ENCODE results near the gene SLC24A1.

Gene SLC24A1

DNA sequence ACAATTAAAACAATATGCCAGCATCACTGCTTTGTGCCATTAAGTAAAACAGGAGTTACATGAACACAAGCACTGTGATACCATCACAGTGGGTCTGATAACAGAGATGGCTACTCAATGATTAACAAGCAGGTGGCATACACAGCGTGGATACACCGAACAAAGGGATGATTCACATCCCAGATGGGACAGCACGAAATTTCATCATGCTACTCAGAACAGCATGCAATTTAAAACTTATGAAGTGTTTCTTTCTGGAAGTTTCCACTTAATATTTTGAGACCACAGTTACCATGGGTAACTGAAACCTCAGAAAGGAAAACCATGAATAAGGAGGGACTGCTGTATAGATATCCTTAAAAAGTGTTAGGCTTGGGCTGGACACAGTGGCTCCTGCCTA lies 44.5 kb downstream of the SLC24A1 start:
- H3K4me1 ChIP-seq (ENCODE audit: insufficient read depth, insufficient read length) = no peaks in the 10 kb centered on the region
- no peak for TF ChIP-seq SUZ12 (IDR thresholded peaks at IDR 0.05; ENCODE audit: extremely low read depth, insufficient read depth, insufficient read length)
- TF ChIP-seq YY1 (IDR thresholded peaks at IDR 0.05; ENCODE audit: insufficient read depth, insufficient read length) = no peak
- no peak for TF ChIP-seq ZNF274 (IDR thresholded peaks at IDR 0.05; ENCODE audit: low read depth, low read length)
- no peaks in the 10 kb centered on the region for H3K9me3 ChIP-seq (ENCODE audit: insufficient read depth, low read length)
- H3K4me3 ChIP-seq (ENCODE audit: insufficient read length, low read depth) = no peak overlapping the region
- no peaks in the 10 kb centered on the region for H3K27me3 ChIP-seq (ENCODE audit: insufficient read depth, insufficient read length)
- H3K9ac ChIP-seq (ENCODE audit: insufficient read length, low read depth) = no peak overlapping the region
- DNase-seq (ENCODE audit: low read depth, low spot score) = no peak
- no peaks in the 10 kb centered on the region for H3K36me3 ChIP-seq (ENCODE audit: insufficient read depth, insufficient read length, low read length)

DNA sequence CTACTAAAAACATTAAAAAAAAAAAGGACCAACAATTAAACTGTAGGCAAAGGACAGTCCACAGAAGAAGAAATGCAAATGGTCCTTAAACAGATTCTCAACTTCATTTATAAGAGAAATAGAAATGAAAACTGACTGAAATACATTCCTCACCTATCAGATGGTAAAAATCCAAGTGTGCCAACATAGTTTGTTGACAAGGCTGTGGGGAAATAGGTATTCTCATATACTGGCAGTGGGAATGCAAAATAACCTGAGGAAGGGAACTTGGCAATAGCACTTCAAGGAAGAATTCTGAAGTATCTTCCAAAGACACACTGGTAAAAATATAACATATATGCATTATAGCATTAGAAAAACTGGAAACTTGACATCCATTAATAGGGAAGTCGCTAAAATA lies 53.8 kb downstream of the SLC24A1 start:
- H3K36me3 ChIP-seq (ENCODE audit: insufficient read depth, insufficient read length, low read length) = no peaks in the 10 kb centered on the region
- no peak overlapping the region for H3K4me3 ChIP-seq (ENCODE audit: insufficient read length, low read depth)
- no peaks in the 10 kb centered on the region for H3K27me3 ChIP-seq (ENCODE audit: insufficient read depth, insufficient read length)
- no peak for DNase-seq (ENCODE audit: low read depth, low spot score)
- TF ChIP-seq YY1 (IDR thresholded peaks at IDR 0.05; ENCODE audit: insufficient read depth, insufficient read length) (no peak), SUZ12 (IDR thresholded peaks at IDR 0.05; ENCODE audit: extremely low read depth, insufficient read depth, insufficient read length) (no peak), ZNF274 (IDR thresholded peaks at IDR 0.05; ENCODE audit: low read depth, low read length) (no peak)
- H3K4me1 ChIP-seq (ENCODE audit: insufficient read depth, insufficient read length) = no peaks in the 10 kb centered on the region
- no peaks in the 10 kb centered on the region for H3K9me3 ChIP-seq (ENCODE audit: insufficient read depth, low read length)
- H3K9ac ChIP-seq (ENCODE audit: insufficient read length, low read depth) = no peak overlapping the region

DNA sequence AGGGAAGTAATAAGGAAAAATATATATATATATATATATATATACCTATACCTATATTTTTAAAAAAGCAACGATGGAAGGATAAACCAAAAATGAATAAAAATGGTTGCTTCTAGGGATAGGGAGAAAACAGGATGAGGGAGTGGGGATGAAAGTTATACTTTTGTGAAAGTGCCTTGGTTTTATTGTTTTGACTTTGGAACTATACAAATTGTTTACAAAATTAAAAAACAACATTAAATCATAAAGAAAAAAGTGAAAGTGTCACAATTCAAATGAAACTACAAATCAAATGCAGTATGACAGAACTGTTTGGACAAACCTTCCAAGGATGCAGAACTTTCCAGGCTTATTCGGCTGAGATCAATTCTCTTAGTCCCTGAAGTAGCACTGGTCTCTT lies 54.4 kb downstream of the SLC24A1 start:
- Histone ChIP-seq H3K4me1 (ENCODE audit: insufficient read depth, insufficient read length) (no peaks in the 10 kb centered on the region), H3K27me3 (ENCODE audit: insufficient read depth, insufficient read length) (no peaks in the 10 kb centered on the region), H3K36me3 (ENCODE audit: insufficient read depth, insufficient read length, low read length) (no peaks in the 10 kb centered on the region), H3K9ac (ENCODE audit: insufficient read length, low read depth) (no peak overlapping the region), H3K9me3 (ENCODE audit: insufficient read depth, low read length) (no peaks in the 10 kb centered on the region), H3K4me3 (ENCODE audit: insufficient read length, low read depth) (no peak overlapping the region)
- no peak for TF ChIP-seq SUZ12 (IDR thresholded peaks at IDR 0.05; ENCODE audit: extremely low read depth, insufficient read depth, insufficient read length)
- no peak for TF ChIP-seq YY1 (IDR thresholded peaks at IDR 0.05; ENCODE audit: insufficient read depth, insufficient read length)
- TF ChIP-seq ZNF274 (IDR thresholded peaks at IDR 0.05; ENCODE audit: low read depth, low read length) = no peak
- DNase-seq (ENCODE audit: low read depth, low spot score) = no peak

GRCh38 chr15:65680544-65680943 lies 58.8 kb downstream of the SLC24A1 start:
- Histone ChIP-seq H3K9me3 (ENCODE audit: insufficient read depth, low read length) (no peaks in the 10 kb centered on the region), H3K36me3 (ENCODE audit: insufficient read depth, insufficient read length, low read length) (no peaks in the 10 kb centered on the region), H3K4me3 (ENCODE audit: insufficient read length, low read depth) (no peak overlapping the region), H3K27me3 (ENCODE audit: insufficient read depth, insufficient read length) (no peaks in the 10 kb centered on the region), H3K9ac (ENCODE audit: insufficient read length, low read depth) (no peak overlapping the region), H3K4me1 (ENCODE audit: insufficient read depth, insufficient read length) (no peaks in the 10 kb centered on the region)
- no peak for DNase-seq (ENCODE audit: low read depth, low spot score)
- TF ChIP-seq YY1 (IDR thresholded peaks at IDR 0.05; ENCODE audit: insufficient read depth, insufficient read length) (no peak), ZNF274 (IDR thresholded peaks at IDR 0.05; ENCODE audit: low read depth, low read length) (no peak), SUZ12 (IDR thresholded peaks at IDR 0.05; ENCODE audit: extremely low read depth, insufficient read depth, insufficient read length) (no peak)

DNA sequence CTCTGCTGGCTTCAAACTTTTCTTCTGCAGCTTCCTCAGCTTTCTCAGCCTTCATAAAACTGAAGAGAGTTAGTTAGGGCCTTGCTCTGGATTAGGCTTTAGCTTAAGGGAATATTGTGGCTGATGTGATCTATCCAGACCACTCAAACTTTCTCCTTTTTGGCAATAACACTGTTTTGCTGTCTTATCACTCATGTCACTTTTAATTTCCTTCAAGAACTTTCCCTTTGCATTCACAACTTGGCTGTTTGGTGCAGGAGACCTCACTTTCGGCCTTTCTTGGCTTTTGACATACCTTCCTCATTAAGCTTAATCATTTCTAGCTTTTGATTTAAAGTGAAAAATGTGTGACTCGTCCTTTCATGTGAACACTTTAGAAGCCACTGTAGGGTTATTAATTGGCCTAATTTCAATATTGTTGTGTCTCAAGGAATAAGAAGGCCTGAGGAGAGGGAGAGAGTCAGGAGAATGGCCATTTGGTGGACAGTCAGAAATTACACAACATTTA lies 60.7 kb downstream of the SLC24A1 start:
- no peaks in the 10 kb centered on the region for H3K9me3 ChIP-seq (ENCODE audit: insufficient read depth, low read length)
- H3K27me3 ChIP-seq (ENCODE audit: insufficient read depth, insufficient read length) = no peaks in the 10 kb centered on the region
- no peak for DNase-seq (ENCODE audit: low read depth, low spot score)
- H3K4me3 ChIP-seq (ENCODE audit: insufficient read length, low read depth) = no peak overlapping the region
- H3K9ac ChIP-seq (ENCODE audit: insufficient read length, low read depth) = no peak overlapping the region
- TF ChIP-seq YY1 (IDR thresholded peaks at IDR 0.05; ENCODE audit: insufficient read depth, insufficient read length) (no peak), ZNF274 (IDR thresholded peaks at IDR 0.05; ENCODE audit: low read depth, low read length) (no peak), SUZ12 (IDR thresholded peaks at IDR 0.05; ENCODE audit: extremely low read depth, insufficient read depth, insufficient read length) (no peak)
- H3K36me3 ChIP-seq (ENCODE audit: insufficient read depth, insufficient read length, low read length) = no peaks in the 10 kb centered on the region
- no peaks in the 10 kb centered on the region for H3K4me1 ChIP-seq (ENCODE audit: insufficient read depth, insufficient read length)

DNA sequence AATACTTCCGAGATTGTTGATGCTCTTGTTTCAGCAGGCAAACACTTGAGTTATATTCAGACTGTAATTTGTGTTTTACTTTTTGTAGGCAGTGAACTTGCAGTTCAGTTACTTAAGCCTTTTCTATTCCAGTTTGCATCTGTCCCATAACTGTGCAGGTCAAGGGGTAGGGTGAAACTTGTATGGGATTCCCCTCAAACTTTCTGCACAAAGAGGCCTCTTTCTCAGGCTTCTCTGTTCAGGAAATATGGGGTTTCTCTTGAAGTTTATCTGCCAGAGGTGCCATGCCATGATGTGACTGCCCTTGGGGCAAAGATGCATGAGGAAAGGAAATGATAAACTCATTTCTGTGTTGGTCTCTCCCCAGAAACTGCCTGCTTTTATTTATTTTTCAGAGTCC lies 66.7 kb downstream of the SLC24A1 start:
- no peaks in the 10 kb centered on the region for H3K9me3 ChIP-seq (ENCODE audit: insufficient read depth, low read length)
- H3K36me3 ChIP-seq (ENCODE audit: insufficient read depth, insufficient read length, low read length) = no peaks in the 10 kb centered on the region

GRCh38 chr15:65690173-65690572 lies 68.4 kb downstream of the SLC24A1 start:
- H3K36me3 ChIP-seq (ENCODE audit: insufficient read depth, insufficient read length, low read length) = no peaks in the 10 kb centered on the region
- no peaks in the 10 kb centered on the region for H3K9me3 ChIP-seq (ENCODE audit: insufficient read depth, low read length)
- DNase-seq (ENCODE audit: low read depth, low spot score) = no peak
- TF ChIP-seq ZNF274 (IDR thresholded peaks at IDR 0.05; ENCODE audit: low read depth, low read length) (no peak), YY1 (IDR thresholded peaks at IDR 0.05; ENCODE audit: insufficient read depth, insufficient read length) (no peak), SUZ12 (IDR thresholded peaks at IDR 0.05; ENCODE audit: extremely low read depth, insufficient read depth, insufficient read length) (no peak)
- no peaks in the 10 kb centered on the region for H3K4me1 ChIP-seq (ENCODE audit: insufficient read depth, insufficient read length)
- H3K27me3 ChIP-seq (ENCODE audit: insufficient read depth, insufficient read length) = no peaks in the 10 kb centered on the region
- no peak overlapping the region for H3K4me3 ChIP-seq (ENCODE audit: insufficient read length, low read depth)
- no peak overlapping the region for H3K9ac ChIP-seq (ENCODE audit: insufficient read length, low read depth)

More for the DNA sequence above, 66.7 kb downstream of the SLC24A1 start:
- no peak overlapping the region for H3K4me3 ChIP-seq (ENCODE audit: insufficient read length, low read depth)
- no peaks in the 10 kb centered on the region for H3K4me1 ChIP-seq (ENCODE audit: insufficient read depth, insufficient read length)
- H3K27me3 ChIP-seq (ENCODE audit: insufficient read depth, insufficient read length) = no peaks in the 10 kb centered on the region
- H3K9ac ChIP-seq (ENCODE audit: insufficient read length, low read depth) = no peak overlapping the region
- TF ChIP-seq SUZ12 (IDR thresholded peaks at IDR 0.05; ENCODE audit: extremely low read depth, insufficient read depth, insufficient read length) (no peak), ZNF274 (IDR thresholded peaks at IDR 0.05; ENCODE audit: low read depth, low read length) (no peak)
- DNase-seq (ENCODE audit: low read depth, low spot score) = no peak

Measured in NT2/D1 (cell line).